Measurements from ENCODE around the gene BMP8A. TPM values are rescaled to one million over a fixed set of nuclear protein-coding genes. Genes with fewer than 3 reads are reported as not detected.

BMP8A gene
- total RNA-seq, 1 experiment from 2014 or later, result 0.11 TPM

DNA sequence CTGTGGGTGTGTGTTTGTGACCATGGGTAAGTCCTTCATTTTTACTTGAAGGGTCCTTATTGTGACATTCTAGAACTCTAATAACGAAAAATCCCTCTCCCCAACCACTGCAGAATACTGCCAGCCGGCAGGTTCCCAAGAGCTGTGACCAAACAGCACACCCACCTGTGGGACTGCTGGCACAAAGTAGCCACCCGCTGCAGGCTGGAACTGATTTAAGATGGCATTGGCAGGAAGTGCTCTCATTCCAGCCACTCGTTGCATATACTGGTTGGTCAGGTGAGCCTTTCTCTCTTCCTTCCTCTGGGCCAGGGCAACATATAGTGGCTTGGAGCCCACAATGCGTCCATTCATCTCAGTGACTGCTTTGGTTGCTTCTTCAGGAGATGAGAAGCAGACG, 73.5 kb downstream of the BMP8A start:
- Histone ChIP-seq H4K20me1 (ENCODE audit: low read length) (peaks cover 15% of the 10 kb centered on the region; the same call in 1 of the 2 replicates), H3K27me3 (ENCODE audit: low read length) (no peaks in the 10 kb centered on the region), H3K4me3 (ENCODE audit: low read length) (no peak overlapping the region), H3F3A (ENCODE audit: low read length, unreplicated experiment) (no peaks in the 10 kb centered on the region), H3K9ac (ENCODE audit: low read length) (no peak overlapping the region), H3K4me1 (ENCODE audit: insufficient read depth, low read length) (no peaks in the 10 kb centered on the region), H3K4me2 (ENCODE audit: low read length) (no peak overlapping the region), H3K9me3 (ENCODE audit: low read length) (no peaks in the 10 kb centered on the region), H3K27ac (ENCODE audit: low read length) (no peak overlapping the region), H2AFZ (ENCODE audit: low read length) (no peak overlapping the region), H3K79me2 (ENCODE audit: low read length) (peaks cover 9% of the 10 kb centered on the region; the same call in 1 of the 2 replicates), H3K9me2 (replicated peaks; ENCODE audit: low read length) (no peaks in the 10 kb centered on the region), H3K36me3 (ENCODE audit: low read depth, low read length) (peaks cover 92% of the 10 kb centered on the region)
- intact Hi-C loops (cut with micrococcal nuclease), result no loop called here
- no peak for DNase-seq
- BruUV-seq (replicated peaks), result no TSS peak
- ChIA-PET CTCF (no interaction called here), POLR2A (ENCODE audit: unreplicated experiment) (no interaction called here)
- no peak for ATAC-seq
- TF ChIP-seq, protein P1, sequence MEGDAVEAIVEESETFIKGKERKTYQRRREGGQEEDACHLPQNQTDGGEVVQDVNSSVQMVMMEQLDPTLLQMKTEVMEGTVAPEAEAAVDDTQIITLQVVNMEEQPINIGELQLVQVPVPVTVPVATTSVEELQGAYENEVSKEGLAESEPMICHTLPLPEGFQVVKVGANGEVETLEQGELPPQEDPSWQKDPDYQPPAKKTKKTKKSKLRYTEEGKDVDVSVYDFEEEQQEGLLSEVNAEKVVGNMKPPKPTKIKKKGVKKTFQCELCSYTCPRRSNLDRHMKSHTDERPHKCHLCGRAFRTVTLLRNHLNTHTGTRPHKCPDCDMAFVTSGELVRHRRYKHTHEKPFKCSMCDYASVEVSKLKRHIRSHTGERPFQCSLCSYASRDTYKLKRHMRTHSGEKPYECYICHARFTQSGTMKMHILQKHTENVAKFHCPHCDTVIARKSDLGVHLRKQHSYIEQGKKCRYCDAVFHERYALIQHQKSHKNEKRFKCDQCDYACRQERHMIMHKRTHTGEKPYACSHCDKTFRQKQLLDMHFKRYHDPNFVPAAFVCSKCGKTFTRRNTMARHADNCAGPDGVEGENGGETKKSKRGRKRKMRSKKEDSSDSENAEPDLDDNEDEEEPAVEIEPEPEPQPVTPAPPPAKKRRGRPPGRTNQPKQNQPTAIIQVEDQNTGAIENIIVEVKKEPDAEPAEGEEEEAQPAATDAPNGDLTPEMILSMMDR (conservative IDR thresholded peaks at IDR 0.05; ENCODE audit: low read depth, low read length), result no peak
- TF ChIP-seq EZH2phosphoT487 (IDR thresholded peaks at IDR 0.05; ENCODE audit: borderline replicate concordance, low read length) (no peak), EZH2 (IDR thresholded peaks at IDR 0.05; ENCODE audit: low read length, unreplicated experiment) (no peak)

DNA sequence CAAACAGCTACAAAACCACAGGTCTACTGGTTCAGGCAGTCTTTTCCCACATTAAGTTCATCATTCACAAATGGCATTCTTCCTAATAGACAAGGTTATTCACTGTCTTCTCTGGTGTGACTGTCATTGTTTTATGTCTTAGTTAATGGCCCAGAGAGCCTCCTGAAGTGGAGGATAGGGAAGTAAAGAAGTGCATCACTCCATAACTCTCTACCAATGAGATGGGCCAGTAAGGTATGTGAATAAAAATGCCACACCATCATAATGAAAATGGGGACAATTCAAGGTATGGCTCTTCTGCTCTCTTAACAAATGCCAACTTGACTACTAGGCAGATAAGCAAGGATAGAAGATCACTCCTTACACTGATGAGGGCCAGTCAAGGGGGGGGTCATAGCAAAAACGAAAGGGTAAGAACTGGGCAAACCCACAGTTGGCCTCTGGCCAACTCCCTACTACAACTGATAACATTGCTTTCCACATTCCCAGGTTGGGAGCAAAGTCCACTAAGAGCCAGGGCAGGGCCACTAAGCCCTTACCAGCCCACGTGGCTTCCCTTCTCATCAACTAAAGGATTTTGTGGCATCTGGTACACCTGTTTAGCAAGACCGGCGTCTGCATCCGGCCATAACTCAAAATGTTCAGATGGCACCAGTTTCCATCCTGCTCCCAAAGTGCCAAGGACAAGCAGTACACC, 75.2 kb downstream of the BMP8A start:
- Histone ChIP-seq H3K9ac (ENCODE audit: low read length) (no peak overlapping the region), H3K9me3 (ENCODE audit: low read length) (no peaks in the 10 kb centered on the region), H3K27ac (ENCODE audit: low read length) (no peak overlapping the region), H3K36me3 (ENCODE audit: low read depth, low read length) (peaks cover 92% of the 10 kb centered on the region), H3K4me1 (ENCODE audit: insufficient read depth, low read length) (no peaks in the 10 kb centered on the region), H3F3A (ENCODE audit: low read length, unreplicated experiment) (no peaks in the 10 kb centered on the region), H3K4me2 (ENCODE audit: low read length) (no peak overlapping the region), H3K79me2 (ENCODE audit: low read length) (peaks cover 25% of the 10 kb centered on the region; the same call in 1 of the 2 replicates), H3K4me3 (ENCODE audit: low read length) (no peak overlapping the region), H4K20me1 (ENCODE audit: low read length) (peaks cover 32% of the 10 kb centered on the region), H3K27me3 (ENCODE audit: low read length) (no peaks in the 10 kb centered on the region), H3K9me2 (replicated peaks; ENCODE audit: low read length) (no peaks in the 10 kb centered on the region), H2AFZ (ENCODE audit: low read length) (no peak overlapping the region)
- TF ChIP-seq EZH2 (IDR thresholded peaks at IDR 0.05; ENCODE audit: low read length, unreplicated experiment), result no peak
- TF ChIP-seq EZH2phosphoT487 (IDR thresholded peaks at IDR 0.05; ENCODE audit: borderline replicate concordance, low read length), result no peak
- TF ChIP-seq, protein P1 (conservative IDR thresholded peaks at IDR 0.05; ENCODE audit: low read depth, low read length), result no peak
- ATAC-seq (no peak), DNase-seq (no peak)
- BruUV-seq (replicated peaks), result no TSS peak
- ChIA-PET CTCF (no interaction called here), POLR2A (ENCODE audit: unreplicated experiment) (no interaction called here)
- intact Hi-C loops (cut with micrococcal nuclease), result no loop called here

DNA sequence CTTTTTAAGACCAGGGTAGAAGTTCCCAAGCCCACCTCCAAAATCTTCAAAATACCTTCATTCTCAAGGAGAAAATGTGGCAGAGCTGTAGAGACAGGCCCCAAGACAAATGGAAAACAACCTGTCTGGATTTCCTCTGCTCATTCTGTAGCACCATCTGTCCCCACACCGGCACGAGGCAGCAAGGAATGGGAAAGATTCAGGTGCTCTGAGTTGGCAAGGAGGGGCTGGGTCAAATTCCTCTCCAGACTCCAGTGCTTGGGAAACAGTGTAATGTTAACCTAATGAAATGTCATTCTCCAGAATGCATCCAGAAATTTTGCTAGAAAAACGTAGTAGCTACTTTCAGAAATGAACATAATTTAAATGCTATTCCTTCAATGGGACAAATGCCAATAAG, 75.9 kb downstream of the BMP8A start:
- Histone ChIP-seq H3K36me3 (ENCODE audit: low read depth, low read length) (peaks cover 92% of the 10 kb centered on the region), H3K4me2 (ENCODE audit: low read length) (no peak overlapping the region), H3K4me1 (ENCODE audit: insufficient read depth, low read length) (0 out of 2 replicates have a peak, but pooled peaks cover under 1% of the 10 kb centered on the region), H2AFZ (ENCODE audit: low read length) (no peak overlapping the region), H3K79me2 (ENCODE audit: low read length) (peaks cover 32% of the 10 kb centered on the region), H3F3A (ENCODE audit: low read length, unreplicated experiment) (no peaks in the 10 kb centered on the region), H4K20me1 (ENCODE audit: low read length) (peaks cover 34% of the 10 kb centered on the region), H3K9me2 (replicated peaks; ENCODE audit: low read length) (no peaks in the 10 kb centered on the region), H3K27ac (ENCODE audit: low read length) (no peak overlapping the region), H3K27me3 (ENCODE audit: low read length) (no peaks in the 10 kb centered on the region), H3K4me3 (ENCODE audit: low read length) (no peak overlapping the region), H3K9me3 (ENCODE audit: low read length) (no peaks in the 10 kb centered on the region), H3K9ac (ENCODE audit: low read length) (no peak overlapping the region)
- POLR2A ChIA-PET (ENCODE audit: unreplicated experiment), result no interaction called here
- intact Hi-C loops (cut with micrococcal nuclease), result no loop called here
- CTCF ChIA-PET, result no interaction called here
- BruUV-seq (replicated peaks), result no TSS peak
- no peak for ATAC-seq
- no peak for TF ChIP-seq EZH2 (IDR thresholded peaks at IDR 0.05; ENCODE audit: low read length, unreplicated experiment)
- TF ChIP-seq, protein P1 (conservative IDR thresholded peaks at IDR 0.05; ENCODE audit: low read depth, low read length), result no peak
- no peak for TF ChIP-seq EZH2phosphoT487 (IDR thresholded peaks at IDR 0.05; ENCODE audit: borderline replicate concordance, low read length)
- no peak for DNase-seq

Measured in PC-3 (cell line).